ENCODE results near the gene CREB3L1.

GRCh38 chr11:46341454-46341853, 64.0 kb downstream of the CREB3L1 start:
- TF ChIP-seq GATA2 (IDR thresholded peaks at IDR 0.05; ENCODE audit: insufficient read depth, insufficient read length, low read depth, low read length) (no peak), CTCF (IDR thresholded peaks at IDR 0.05; ENCODE audit: extremely low read depth in 1 of 2, insufficient read depth in 1 of 2, low read depth in 1 of 2, low read length in 2 of 2) (no peak), POLR2A (IDR thresholded peaks at IDR 0.05; ENCODE audit: low read depth, low read length) (no peak)

All from endothelial cell of umbilical vein (primary cell).